WTC11 (cell line): Measurements from ENCODE around the gene IQGAP2.

Experiments
- ATF1 ChIP-seq: sonication (generic); formaldehyde crosslinking; IDR thresholded peaks from 2 replicates; pipeline ENCODE4 v1.8.1; 2023; ENCODE audit warnings: mild to moderate bottlenecking, moderate library complexity, missing genetic modification reagents
- CBFB ChIP-seq: sonication (generic); formaldehyde crosslinking; IDR thresholded peaks from 2 replicates; pipeline ENCODE4 v1.8.1; 2022; ENCODE audit warnings: mild to moderate bottlenecking, low read depth, missing genetic modification reagents
- CTCF ChIP-seq: fragments of 200-600 bp; IDR thresholded peaks from 2 replicates; pipeline ENCODE4 v1.8.0; 2022; ENCODE audit warnings: antibody characterized with exemption
- EMX1 ChIP-seq: fragments of 250-450 bp; sonication (Bioruptor Pico); IDR thresholded peaks from 2 replicates; pipeline ENCODE4 v1.8.0; 2021; ENCODE audit warnings: mild to moderate bottlenecking
- ESRRA ChIP-seq: sonication (generic); formaldehyde crosslinking; IDR thresholded peaks from 2 replicates; pipeline ENCODE4 v1.8.1; 2022; ENCODE audit warnings: mild to moderate bottlenecking, missing genetic modification reagents, borderline replicate concordance
- IRF2 ChIP-seq: sonication (generic); formaldehyde crosslinking; IDR thresholded peaks from 2 replicates; pipeline ENCODE4 v1.8.0; 2022; ENCODE audit warnings: low read depth, missing genetic modification reagents, borderline replicate concordance
- NR1H2 ChIP-seq: sonication (generic); formaldehyde crosslinking; IDR thresholded peaks from 2 replicates; pipeline ENCODE4 v1.9.0; 2021; ENCODE audit warnings: mild to moderate bottlenecking, moderate library complexity, missing genetic modification reagents
- NR3C1 ChIP-seq: sonication (generic); formaldehyde crosslinking; conservative IDR thresholded peaks from 2 replicates; pipeline ENCODE4 v1.8.1; 2023; ENCODE audit warnings: low read depth, mild to moderate bottlenecking, missing genetic modification reagents
- TEAD4 ChIP-seq: sonication (generic); formaldehyde crosslinking; IDR thresholded peaks from 2 replicates; pipeline ENCODE4 v1.8.0; 2022; ENCODE audit warnings: mild to moderate bottlenecking, missing genetic modification reagents
- ZNF416 ChIP-seq: fragments of 250-450 bp; sonication (Bioruptor Pico); IDR thresholded peaks from 2 replicates; pipeline ENCODE4 v1.9.0; 2021; ENCODE audit warnings: mild to moderate bottlenecking, inconsistent platforms
- TF ChIP-seq, protein P1 (sequence below): sonication (generic); formaldehyde crosslinking; IDR thresholded peaks from 2 replicates; pipeline ENCODE4 v1.8.1; 2023; ENCODE audit warnings: mild to moderate bottlenecking, missing genetic modification reagents
- TF ChIP-seq, protein P2 (sequence below): sonication (generic); formaldehyde crosslinking; conservative IDR thresholded peaks from 2 replicates; pipeline ENCODE4 v1.8.1; 2022; ENCODE audit warnings: mild to moderate bottlenecking, missing genetic modification reagents

- TF ChIP-seq CTCF (no peak), ESRRA (CRISPR knock-in tag) (no peak), TEAD4 (CRISPR knock-in tag) (no peak), IRF2 (CRISPR knock-in tag) (no peak), EMX1 (no peak), ZNF416 (no peak), NR1H2 (CRISPR knock-in tag) (no peak), NR3C1 (CRISPR knock-in tag) (no peak), ATF1 (no peak), CBFB (no peak)
- TF ChIP-seq, protein P1, sequence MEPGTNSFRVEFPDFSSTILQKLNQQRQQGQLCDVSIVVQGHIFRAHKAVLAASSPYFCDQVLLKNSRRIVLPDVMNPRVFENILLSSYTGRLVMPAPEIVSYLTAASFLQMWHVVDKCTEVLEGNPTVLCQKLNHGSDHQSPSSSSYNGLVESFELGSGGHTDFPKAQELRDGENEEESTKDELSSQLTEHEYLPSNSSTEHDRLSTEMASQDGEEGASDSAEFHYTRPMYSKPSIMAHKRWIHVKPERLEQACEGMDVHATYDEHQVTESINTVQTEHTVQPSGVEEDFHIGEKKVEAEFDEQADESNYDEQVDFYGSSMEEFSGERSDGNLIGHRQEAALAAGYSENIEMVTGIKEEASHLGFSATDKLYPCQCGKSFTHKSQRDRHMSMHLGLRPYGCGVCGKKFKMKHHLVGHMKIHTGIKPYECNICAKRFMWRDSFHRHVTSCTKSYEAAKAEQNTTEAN (CRISPR knock-in tag) = no peak
- TF ChIP-seq, protein P2, sequence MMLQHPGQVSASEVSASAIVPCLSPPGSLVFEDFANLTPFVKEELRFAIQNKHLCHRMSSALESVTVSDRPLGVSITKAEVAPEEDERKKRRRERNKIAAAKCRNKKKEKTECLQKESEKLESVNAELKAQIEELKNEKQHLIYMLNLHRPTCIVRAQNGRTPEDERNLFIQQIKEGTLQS (CRISPR knock-in tag) = no peak
These were observed 111.2 kb downstream of the IQGAP2 start for GRCh38 chr5:76514292-76514691.
